Keratinocyte (primary cell): ENCODE results near the gene ASPSCR1. TPM values are rescaled to one million over a fixed set of nuclear protein-coding genes. Genes with fewer than 3 reads are reported as not detected.
"Not testable (repeated sequence)": the region's sequence is repeated elsewhere in the genome, so short reads cannot be mapped to it uniquely, and the experiment has no call there.

Source experiments
- DNase-seq: peaks from one replicate; pipeline ENCODE4 v3.0.0-alpha.2; 2011; ENCODE audit warnings: low read depth, missing footprints, low spot score
- FAIRE-seq: peaks from 2 replicates; lab custom pipeline; 2011; peaks lifted over from hg19 to GRCh38; lab: Jason Lieb, UNC
- H2AFZ ChIP-seq: 2 replicates; pipeline ENCODE4 v1.6.0; 2012; ENCODE audit warnings: low read length, control low read depth, inconsistent platforms; ENCODE audit not compliant: control insufficient read depth
- H3K27ac ChIP-seq: 2 replicates; pipeline ENCODE4 v1.5.1; 2011; ENCODE audit warnings: low read length; ENCODE audit not compliant: control insufficient read depth, insufficient read depth
- H3K27me3 ChIP-seq: 3 replicates; pipeline ENCODE4 v1.6.0; 2011; ENCODE audit warnings: low read length; ENCODE audit not compliant: control insufficient read depth, insufficient read depth; ENCODE audit errors: extremely low read depth
- H3K36me3 ChIP-seq, 2 experiments: 2 replicates in 1 of 2; 3 replicates in 1 of 2; pipeline ENCODE4 v1.5.1; 2011; ENCODE audit warnings: low read length in 2 of 2, mild to moderate bottlenecking in 1 of 2; ENCODE audit not compliant: control insufficient read depth in 2 of 2, insufficient read depth in 2 of 2; ENCODE audit errors: extremely low read depth in 1 of 2
- H3K4me1 ChIP-seq: 3 replicates; pipeline ENCODE4 v1.5.1; 2011; ENCODE audit warnings: low read length; ENCODE audit not compliant: control insufficient read depth, insufficient read depth; ENCODE audit errors: extremely low read depth
- H3K4me2 ChIP-seq: 3 replicates; pipeline ENCODE4 v1.6.0; 2011; ENCODE audit warnings: low read depth, low read length; ENCODE audit not compliant: control insufficient read depth, insufficient read depth; ENCODE audit errors: extremely low read depth
- H3K4me3 ChIP-seq, 3 experiments: fragments of 200-600 bp in 1 of 3; sonication (generic) in 1 of 3; 2 replicates in 2 of 3; 3 replicates in 1 of 3; pipeline ENCODE4 v1.5.1; 2011 to 2016; ENCODE audit warnings: low read length in 3 of 3, mild to moderate bottlenecking in 3 of 3, control low read depth in 2 of 3, inconsistent platforms in 1 of 3, low read depth in 1 of 3, mixed read lengths in 1 of 3, mixed run types in 1 of 3, moderate library complexity in 1 of 3; ENCODE audit not compliant: control insufficient read depth in 2 of 3, insufficient read depth in 2 of 3; ENCODE audit errors: extremely low read depth in 1 of 3
- H3K79me2 ChIP-seq: 2 replicates; pipeline ENCODE4 v1.6.0; 2012; ENCODE audit warnings: low read length; ENCODE audit not compliant: control insufficient read depth, insufficient read depth
- H3K9ac ChIP-seq: 3 replicates; pipeline ENCODE4 v1.6.0; 2011; ENCODE audit warnings: low read length; ENCODE audit not compliant: control insufficient read depth, insufficient read depth; ENCODE audit errors: extremely low read depth
- H3K9me1 ChIP-seq: 3 replicates; pipeline ENCODE4 v1.6.0; 2011; ENCODE audit warnings: low read length; ENCODE audit not compliant: control insufficient read depth, insufficient read depth; ENCODE audit errors: extremely low read depth
- H3K9me3 ChIP-seq: 2 replicates; pipeline ENCODE4 v1.5.1; 2012; ENCODE audit warnings: low read depth, low read length; ENCODE audit not compliant: control insufficient read depth
- H4K20me1 ChIP-seq: 3 replicates; pipeline ENCODE4 v1.6.0; 2011; ENCODE audit warnings: low read length; ENCODE audit not compliant: control insufficient read depth, insufficient read depth; ENCODE audit errors: extremely low read depth
- EZH2 ChIP-seq: IDR thresholded peaks from one replicate; pipeline ENCODE4 v1.6.1; 2012; ENCODE audit warnings: inconsistent platforms, mild to moderate bottlenecking, low read length, moderate library complexity
- dilution Hi-C: fragments of 300-500 bp; cut with MboI; formaldehyde crosslinking; loops from one replicate; pipeline ENCODE4 v1.7.0; 2020; ENCODE audit warnings: low sequenced_read_pairs; ENCODE audit not compliant: extremely low pct_ligation_motif_present
- polyA plus RNA-seq, 5 experiments: library from polyadenylated mRNA; depleted of rRNA in 3 of 5; stranded (reverse) in 3 of 5; stranded (forward) in 1 of 5; unstranded in 1 of 5; fragments of >200 nt; gene quantifications; 1 replicate in 1 of 5; 2 replicates in 3 of 5; 3 replicates in 1 of 5; pipeline versions ENCODE4 v1.2.1 to v1.2.3, GENCODE V29; 2011 to 2012; ENCODE audit warnings: missing spikeins in 2 of 5, low read depth in 1 of 5, low replicate concordance in 1 of 5
- TF ChIP-seq, protein P1 (sequence below), 3 experiments: IDR thresholded peaks in 1 of 3; conservative IDR thresholded peaks in 1 of 3; optimal IDR thresholded peaks in 1 of 3; 2 replicates in 2 of 3; 3 replicates in 1 of 3; pipeline versions ENCODE3 to v1.5.1; 2011; ENCODE audit warnings: low read length in 3 of 3, mild to moderate bottlenecking in 3 of 3, moderate library complexity in 2 of 3, control low read depth in 1 of 3, inconsistent platforms in 1 of 3; ENCODE audit not compliant: insufficient read depth in 2 of 3; ENCODE audit errors: extremely low read depth in 1 of 3

ASPSCR1 gene
- polyA plus RNA-seq, 1 donor (not counting 4 experiments of a cell fraction or from before 2014, with no cell fraction given) = 5.2 TPM

DNA sequence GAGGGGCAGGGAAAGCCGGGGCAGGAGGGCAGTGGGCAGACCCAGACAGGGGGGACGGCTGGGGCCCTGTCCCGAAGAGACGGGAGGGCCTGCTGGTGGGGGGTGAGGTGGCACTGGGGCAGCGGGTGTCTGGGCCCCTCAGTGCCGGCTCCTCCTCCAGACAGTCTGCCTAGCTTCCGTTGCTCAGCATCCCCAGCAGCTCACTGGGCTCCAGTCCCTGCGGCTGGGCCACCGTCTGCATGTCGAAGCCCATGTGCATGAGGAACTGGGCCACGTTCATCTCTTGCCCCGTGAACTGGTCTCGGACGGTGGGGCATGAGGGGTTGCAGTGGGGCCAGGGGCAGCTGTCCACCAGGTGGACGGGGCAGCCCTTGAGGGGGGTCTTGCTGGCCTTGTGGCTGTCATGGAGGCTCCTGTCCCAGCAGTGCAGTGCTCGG is 24.6 kb upstream of the ASPSCR1 start:
- Histone ChIP-seq H3K4me1 (no peaks in the 10 kb centered on the region), H3K9ac (no peak overlapping the region), H3K9me1 (no peaks in the 10 kb centered on the region), H3K36me3 (no peaks in the 10 kb centered on the region), H3K27ac (no peak overlapping the region), H3K27me3 (peaks cover 15% of the 10 kb centered on the region), H3K79me2 (no peaks in the 10 kb centered on the region), H3K4me3 (no peak overlapping the region), H4K20me1 (no peaks in the 10 kb centered on the region), H3K9me3 (no peaks in the 10 kb centered on the region), H3K4me2 (no peak overlapping the region), H2AFZ (no peak overlapping the region)
- dilution Hi-C loops = no loop called here
- TF ChIP-seq, protein P1, sequence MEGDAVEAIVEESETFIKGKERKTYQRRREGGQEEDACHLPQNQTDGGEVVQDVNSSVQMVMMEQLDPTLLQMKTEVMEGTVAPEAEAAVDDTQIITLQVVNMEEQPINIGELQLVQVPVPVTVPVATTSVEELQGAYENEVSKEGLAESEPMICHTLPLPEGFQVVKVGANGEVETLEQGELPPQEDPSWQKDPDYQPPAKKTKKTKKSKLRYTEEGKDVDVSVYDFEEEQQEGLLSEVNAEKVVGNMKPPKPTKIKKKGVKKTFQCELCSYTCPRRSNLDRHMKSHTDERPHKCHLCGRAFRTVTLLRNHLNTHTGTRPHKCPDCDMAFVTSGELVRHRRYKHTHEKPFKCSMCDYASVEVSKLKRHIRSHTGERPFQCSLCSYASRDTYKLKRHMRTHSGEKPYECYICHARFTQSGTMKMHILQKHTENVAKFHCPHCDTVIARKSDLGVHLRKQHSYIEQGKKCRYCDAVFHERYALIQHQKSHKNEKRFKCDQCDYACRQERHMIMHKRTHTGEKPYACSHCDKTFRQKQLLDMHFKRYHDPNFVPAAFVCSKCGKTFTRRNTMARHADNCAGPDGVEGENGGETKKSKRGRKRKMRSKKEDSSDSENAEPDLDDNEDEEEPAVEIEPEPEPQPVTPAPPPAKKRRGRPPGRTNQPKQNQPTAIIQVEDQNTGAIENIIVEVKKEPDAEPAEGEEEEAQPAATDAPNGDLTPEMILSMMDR (optimal IDR thresholded peaks at IDR 0.05 in 1 of 3, IDR thresholded peaks at IDR 0.05 in 1 of 3, conservative IDR thresholded peaks at IDR 0.05 in 1 of 3; ENCODE audit: extremely low read depth in 1 of 3, insufficient read depth in 2 of 3, low read length in 3 of 3) = no peak
- no peak for TF ChIP-seq EZH2
- FAIRE-seq (no peak), DNase-seq (no peak)

DNA sequence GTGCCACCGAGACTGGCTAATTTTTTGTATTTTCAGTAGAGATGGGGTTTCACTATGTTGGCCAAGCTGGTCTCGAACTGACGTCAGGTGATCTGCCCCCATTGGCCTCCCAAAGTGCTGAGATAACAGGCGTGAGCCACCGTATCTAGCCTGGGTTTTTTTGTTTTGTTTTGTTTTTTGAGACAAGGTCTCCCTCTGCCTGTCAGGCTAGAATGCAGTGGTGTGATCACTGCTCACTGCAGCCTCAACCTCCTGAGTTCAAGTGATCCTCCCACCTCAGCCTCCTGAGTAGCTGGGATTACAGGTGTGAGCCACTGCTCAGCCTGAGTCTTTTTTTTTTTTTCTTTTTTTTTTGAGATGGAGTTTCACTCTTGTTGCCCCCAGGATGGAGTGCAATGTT is 24.0 kb upstream of the ASPSCR1 start:
- H3K27me3 ChIP-seq = peaks cover 22% of the 10 kb centered on the region
- H2AFZ ChIP-seq, H3K36me3 ChIP-seq, H3K4me2 ChIP-seq, FAIRE-seq, H3K9me3 ChIP-seq, H3K79me2 ChIP-seq, H4K20me1 ChIP-seq, DNase-seq, dilution Hi-C loops, H3K27ac ChIP-seq, H3K9ac ChIP-seq, H3K4me3 ChIP-seq, H3K4me1 ChIP-seq, H3K9me1 ChIP-seq: not testable (repeated sequence)
